Colonic mucosa (tissue), 4 donors: ENCODE data around the gene INKA2. TPM values are rescaled to one million over a fixed set of nuclear protein-coding genes. Genes with fewer than 3 reads are reported as not detected.

ENCODE experiments used
- DNase-seq: peaks from one replicate; pipeline ENCODE4 v3.0.0-alpha.2; 2020
- H3K27ac ChIP-seq: fragments of 200-600 bp; one replicate; pipeline ENCODE4 v1.8.0; 2021
- H3K27me3 ChIP-seq: fragments of 200-600 bp; one replicate; pipeline ENCODE4 v1.8.0; 2021
- H3K36me3 ChIP-seq: fragments of 200-600 bp; one replicate; pipeline ENCODE4 v1.8.0; 2021
- H3K4me1 ChIP-seq: fragments of 200-600 bp; one replicate; pipeline ENCODE4 v1.8.0; 2021; ENCODE audit warnings: mild to moderate bottlenecking
- H3K4me3 ChIP-seq: fragments of 200-600 bp; one replicate; pipeline ENCODE4 v1.8.0; 2021
- H3K9ac ChIP-seq, 2 donors: one replicate each; pipeline ENCODE4 v1.7.0; 2013; ENCODE audit warnings: control low read depth in 2 of 2, low read depth in 2 of 2, low read length in 2 of 2
- H3K9me3 ChIP-seq: fragments of 200-600 bp; one replicate; pipeline ENCODE4 v1.8.0; 2021
- intact Hi-C: fragments of 100-400 bp; cut with DNase I; formaldehyde crosslinking; loops from one replicate; pipeline ENCODE4 v1.14.1; 2022
- total RNA-seq, 2 donors: library from RNA; stranded (reverse); fragmentation: NEBNext Ultra II Directional in 1 of 2; extraction: Animal tissue kit (Norgen Biotek cat#: 25700) in 1 of 2; gene quantifications; one replicate each; pipeline ENCODE4 v1.2.1, GENCODE V29; 2021
- TF ChIP-seq, protein P1 (sequence below): fragments of 200-600 bp; IDR thresholded peaks from one replicate; pipeline ENCODE4 v1.8.0; 2022; ENCODE audit warnings: antibody characterized with exemption, mild to moderate bottlenecking
- donor health status: healthy.
- donor health status: DM: no; HTN: no; CAD: no.
- donor health status: DM: no; HTN: no; CAD: no.

The INKA2 gene
- total RNA-seq, 2 donors from 2014 or later: 2.2 to 4.0 TPM

DNA sequence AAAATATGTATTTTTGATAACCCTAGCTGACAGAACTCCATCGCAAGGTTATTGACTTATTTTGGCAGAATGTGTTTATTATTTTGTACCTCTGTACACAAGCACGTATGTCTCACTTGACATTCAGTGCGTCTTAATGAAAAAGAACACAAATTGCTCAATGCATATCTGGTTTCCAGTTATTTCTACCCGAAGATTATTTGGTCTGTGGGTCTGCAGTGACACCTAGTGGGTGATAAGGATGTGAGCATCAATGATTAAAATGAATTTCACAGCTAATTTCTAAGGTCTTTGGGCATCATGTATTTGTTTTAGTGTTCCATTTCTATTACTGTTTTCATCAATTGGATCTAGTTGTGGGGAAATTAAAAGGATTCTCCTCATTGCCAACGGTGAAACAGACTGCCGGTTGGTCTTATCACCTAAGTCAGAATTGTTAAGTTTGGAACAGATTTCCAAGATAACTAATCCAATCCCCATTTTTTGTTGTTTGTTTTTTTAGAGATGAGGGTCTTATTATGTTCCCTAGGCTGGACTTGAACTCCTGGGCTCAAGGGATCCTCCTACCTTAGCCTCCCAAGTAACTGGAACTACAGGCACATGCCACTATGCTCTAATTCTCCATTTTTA is 30.4 kb upstream of the INKA2 start:
- DNase-seq: no peak
- H3K36me3 ChIP-seq: peaks cover 4% of the 10 kb centered on the region

DNA sequence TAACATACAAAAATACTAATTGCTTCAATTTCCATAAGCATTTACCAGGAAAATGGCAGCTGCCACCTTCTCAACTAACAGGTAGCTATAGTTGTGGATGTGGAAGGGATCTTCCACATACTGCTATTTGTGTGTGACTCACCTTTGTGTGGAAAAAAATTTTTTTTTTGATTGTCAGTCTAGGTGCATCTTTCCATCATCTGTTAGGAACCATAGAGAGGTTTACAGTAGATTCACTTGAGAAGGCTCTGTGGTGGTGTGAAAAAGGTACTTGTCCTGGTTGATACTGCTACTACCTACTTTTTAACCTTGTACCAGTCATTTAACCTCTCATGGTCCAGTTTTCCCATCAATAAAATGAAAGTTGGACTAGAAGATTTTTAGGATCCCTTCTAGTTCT is 29.4 kb upstream of the INKA2 start:
- no peak for DNase-seq
- intact Hi-C loops: no loop called here
- TF ChIP-seq, protein P1, sequence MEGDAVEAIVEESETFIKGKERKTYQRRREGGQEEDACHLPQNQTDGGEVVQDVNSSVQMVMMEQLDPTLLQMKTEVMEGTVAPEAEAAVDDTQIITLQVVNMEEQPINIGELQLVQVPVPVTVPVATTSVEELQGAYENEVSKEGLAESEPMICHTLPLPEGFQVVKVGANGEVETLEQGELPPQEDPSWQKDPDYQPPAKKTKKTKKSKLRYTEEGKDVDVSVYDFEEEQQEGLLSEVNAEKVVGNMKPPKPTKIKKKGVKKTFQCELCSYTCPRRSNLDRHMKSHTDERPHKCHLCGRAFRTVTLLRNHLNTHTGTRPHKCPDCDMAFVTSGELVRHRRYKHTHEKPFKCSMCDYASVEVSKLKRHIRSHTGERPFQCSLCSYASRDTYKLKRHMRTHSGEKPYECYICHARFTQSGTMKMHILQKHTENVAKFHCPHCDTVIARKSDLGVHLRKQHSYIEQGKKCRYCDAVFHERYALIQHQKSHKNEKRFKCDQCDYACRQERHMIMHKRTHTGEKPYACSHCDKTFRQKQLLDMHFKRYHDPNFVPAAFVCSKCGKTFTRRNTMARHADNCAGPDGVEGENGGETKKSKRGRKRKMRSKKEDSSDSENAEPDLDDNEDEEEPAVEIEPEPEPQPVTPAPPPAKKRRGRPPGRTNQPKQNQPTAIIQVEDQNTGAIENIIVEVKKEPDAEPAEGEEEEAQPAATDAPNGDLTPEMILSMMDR: no peak
- no peaks in the 10 kb centered on the region for H3K27me3 ChIP-seq
- H3K36me3 ChIP-seq: peaks cover 7% of the 10 kb centered on the region
- no peak overlapping the region for H3K27ac ChIP-seq
- no peaks in the 10 kb centered on the region for H3K9me3 ChIP-seq
- no peaks in the 10 kb centered on the region for H3K4me1 ChIP-seq
- H3K4me3 ChIP-seq: no peak overlapping the region
- H3K9ac ChIP-seq: no peak overlapping the region

More for the DNA sequence above, 30.4 kb upstream of the INKA2 start:
- Histone ChIP-seq H3K4me1 (no peaks in the 10 kb centered on the region), H3K4me3 (no peak overlapping the region), H3K9ac (no peak overlapping the region), H3K27me3 (no peaks in the 10 kb centered on the region), H3K27ac (no peak overlapping the region), H3K9me3 (no peaks in the 10 kb centered on the region)
- TF ChIP-seq, protein P1: peak; percentile 51
- intact Hi-C loops: no loop called here

DNA sequence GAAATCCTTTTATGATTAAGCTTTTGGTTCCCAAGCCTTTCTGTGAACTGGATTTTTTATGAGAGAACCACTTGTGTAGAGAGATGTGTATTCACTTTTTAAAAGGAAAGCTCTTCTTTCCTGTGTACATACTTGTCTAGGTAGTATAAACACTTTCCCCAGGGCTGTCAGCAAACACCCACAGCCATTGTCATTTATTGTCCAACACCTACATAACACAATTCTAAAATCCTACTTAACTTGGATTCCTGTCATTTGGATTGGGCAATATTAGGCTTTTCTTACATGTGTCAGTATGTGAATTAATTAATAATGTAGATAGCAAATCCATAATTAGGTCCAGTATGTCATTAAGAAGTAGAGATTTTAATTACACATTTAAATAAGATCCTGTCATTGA is 28.8 kb upstream of the INKA2 start:
- intact Hi-C loops: no loop called here
- TF ChIP-seq, protein P1: no peak
- H3K27me3 ChIP-seq: no peaks in the 10 kb centered on the region
- no peaks in the 10 kb centered on the region for H3K4me1 ChIP-seq
- peaks cover 13% of the 10 kb centered on the region for H3K36me3 ChIP-seq
- no peak overlapping the region for H3K9ac ChIP-seq
- no peaks in the 10 kb centered on the region for H3K9me3 ChIP-seq
- H3K27ac ChIP-seq: no peak overlapping the region
- DNase-seq: no peak
- H3K4me3 ChIP-seq: no peak overlapping the region

DNA sequence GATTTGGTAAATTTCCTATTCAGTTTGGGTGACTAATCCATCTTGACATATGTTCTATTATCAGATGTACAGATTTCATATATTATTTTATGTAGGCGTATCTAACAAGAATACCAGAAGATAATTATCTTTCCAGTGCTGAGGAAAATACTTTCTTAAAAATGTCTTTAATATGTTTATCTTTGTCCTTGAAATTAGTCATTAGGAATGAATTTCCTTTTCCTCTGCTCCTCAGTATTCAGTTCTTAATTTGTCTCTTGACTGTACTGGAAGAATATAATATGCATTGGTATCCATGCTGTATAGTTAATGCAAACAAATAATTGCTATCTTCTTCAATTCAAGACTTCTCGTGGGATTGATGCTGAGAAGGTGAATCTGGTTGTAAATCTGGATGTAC is 23.1 kb upstream of the INKA2 start:
- TF ChIP-seq, protein P1: no peak
- Histone ChIP-seq H3K36me3 (peaks cover 12% of the 10 kb centered on the region), H3K27ac (no peak overlapping the region), H3K4me3 (no peak overlapping the region), H3K9me3 (no peaks in the 10 kb centered on the region), H3K4me1 (no peaks in the 10 kb centered on the region), H3K27me3 (no peaks in the 10 kb centered on the region), H3K9ac (no peak overlapping the region)
- intact Hi-C loops: no loop called here
- no peak for DNase-seq

DNA sequence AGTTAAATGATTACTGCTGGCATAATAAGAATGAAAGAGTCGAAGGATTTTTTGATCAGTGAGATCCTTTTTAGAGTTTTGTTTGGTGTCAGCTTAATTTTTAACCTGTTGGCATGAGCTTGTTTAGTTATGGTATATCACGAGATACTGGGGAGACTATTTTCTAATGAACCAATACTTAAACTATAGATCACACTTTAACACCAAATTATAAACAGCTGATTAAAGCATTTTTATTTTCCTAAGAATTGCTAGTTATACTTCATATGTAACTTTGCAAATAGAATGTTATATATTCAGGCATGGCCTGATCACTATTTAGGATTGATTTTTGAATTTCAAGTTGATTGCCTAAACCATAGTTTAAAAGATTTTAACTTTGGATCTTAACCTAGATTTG is 22.5 kb upstream of the INKA2 start:
- H3K9me3 ChIP-seq: no peaks in the 10 kb centered on the region
- no peak overlapping the region for H3K9ac ChIP-seq
- DNase-seq: no peak
- H3K36me3 ChIP-seq: peaks cover 12% of the 10 kb centered on the region
- H3K4me3 ChIP-seq: no peak overlapping the region
- H3K4me1 ChIP-seq: peaks cover 5% of the 10 kb centered on the region
- intact Hi-C loops: no loop called here
- TF ChIP-seq, protein P1: no peak
- H3K27me3 ChIP-seq: no peaks in the 10 kb centered on the region
- H3K27ac ChIP-seq: no peak overlapping the region
